Fibroblast of skin of abdomen (primary cell): Measurements from ENCODE around the gene IL1R2.

Source experiments
- DNase-seq: peaks from one replicate; pipeline ENCODE4 v3.0.0-alpha.2; 2013

IL1R2 gene

DNA sequence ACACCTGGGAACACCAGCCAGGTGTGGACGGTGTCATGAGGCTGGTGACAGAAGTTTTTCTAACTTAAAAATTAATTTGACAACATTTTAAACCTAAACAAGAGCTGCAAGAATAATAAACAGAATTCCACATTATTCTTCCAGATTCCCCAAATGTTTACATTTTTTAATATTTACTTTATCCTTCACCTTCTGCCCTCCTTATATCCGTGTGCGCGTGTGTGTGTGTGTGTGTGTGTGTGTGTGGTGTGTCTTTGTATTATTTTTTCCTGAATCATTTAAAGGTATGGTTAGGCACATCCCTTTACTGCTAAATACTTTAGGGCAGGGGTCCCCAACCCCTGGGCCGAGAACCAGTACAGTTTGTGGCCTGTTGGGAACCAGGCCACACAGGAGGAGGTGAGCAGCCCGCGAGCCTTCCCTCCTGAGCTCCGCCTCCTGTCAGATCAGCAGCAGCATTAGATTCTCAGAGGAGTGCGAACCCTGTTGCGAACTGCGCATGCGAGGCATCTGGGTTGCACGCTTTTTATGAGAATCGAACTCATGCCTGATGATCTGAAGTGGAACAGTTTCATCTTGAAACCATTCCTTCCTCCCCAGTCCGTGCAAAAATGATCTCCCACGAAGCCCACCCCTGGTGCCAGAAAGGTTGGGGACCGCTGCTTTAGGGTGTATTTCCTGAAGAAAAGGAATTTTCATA, 16.4 kb upstream of the IL1R2 start:
- DNase-seq, result no peak

DNA sequence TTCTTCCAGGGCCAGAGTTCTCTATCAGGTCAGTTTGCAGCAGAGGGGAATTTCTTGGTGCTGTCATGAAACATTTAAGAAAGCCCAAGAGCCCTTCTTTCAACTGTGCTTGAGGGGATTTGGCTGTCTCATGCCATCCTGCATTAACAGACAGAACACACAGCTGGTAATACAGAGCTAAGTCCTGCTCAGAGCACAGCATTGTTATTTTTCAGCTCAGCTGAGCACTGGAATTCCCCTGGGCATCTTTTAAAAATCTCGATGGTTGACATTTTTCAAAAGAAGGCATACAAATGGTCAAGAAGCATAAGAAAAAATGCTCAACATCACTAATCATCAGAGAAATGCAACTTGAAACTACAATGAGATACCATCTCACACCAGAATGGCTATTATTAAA, 14.9 kb upstream of the IL1R2 start:
- DNase-seq, result no peak

DNA sequence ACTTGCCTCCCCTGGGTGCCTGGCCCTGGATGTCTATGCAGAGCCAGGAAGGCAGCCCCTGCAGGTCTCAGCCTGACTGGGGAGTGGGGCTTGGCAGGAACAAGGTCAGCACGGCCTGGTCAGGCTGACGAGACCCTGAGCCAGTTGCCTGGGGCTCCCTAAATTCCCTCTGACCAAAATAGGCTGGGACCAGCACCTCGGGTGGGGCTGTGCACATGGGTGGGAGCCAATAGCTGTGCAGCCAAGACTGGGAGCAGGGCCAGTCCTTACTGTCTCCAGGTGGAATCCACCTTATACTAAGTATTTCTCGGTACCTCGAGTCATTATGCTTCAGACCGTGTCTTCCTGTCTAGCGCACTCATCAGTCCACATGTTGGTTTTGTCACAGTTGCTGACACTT, 11.4 kb upstream of the IL1R2 start:
- no peak for DNase-seq

GRCh38 chr2:101981066-101981465, 10.7 kb upstream of the IL1R2 start:
- DNase-seq, result no peak

DNA sequence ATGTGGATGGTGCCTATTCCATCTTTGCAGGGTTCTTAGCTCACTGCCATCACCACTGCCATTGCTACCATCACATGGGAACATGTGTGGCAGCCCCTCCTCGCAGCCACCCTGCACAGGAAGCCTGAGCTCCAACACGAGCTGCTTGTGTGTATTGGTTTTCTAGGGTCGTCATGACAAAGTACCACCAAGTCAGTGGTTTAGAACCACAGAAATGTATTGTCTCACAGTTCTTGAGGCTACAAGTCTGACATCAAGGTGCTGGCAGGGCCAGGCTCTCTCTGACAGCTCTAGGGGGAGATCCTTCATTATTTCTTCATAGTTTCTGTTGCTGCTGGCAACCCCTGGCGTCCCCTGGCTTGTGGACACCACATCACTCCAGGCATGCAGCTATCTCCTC, 10.3 kb upstream of the IL1R2 start:
- no peak for DNase-seq

- DNase-seq, result no peak
Measured at GRCh38 chr2:101982495-101983029, 9.2 kb upstream of the IL1R2 start.

GRCh38 chr2:101983486-101983885, 8.3 kb upstream of the IL1R2 start:
- peak; percentile 27 for DNase-seq

- no peak for DNase-seq
Measured at GRCh38 chr2:101983928-101984327, 7.8 kb upstream of the IL1R2 start.

GRCh38 chr2:101984656-101985055, 7.1 kb upstream of the IL1R2 start:
- DNase-seq, result no peak

DNA sequence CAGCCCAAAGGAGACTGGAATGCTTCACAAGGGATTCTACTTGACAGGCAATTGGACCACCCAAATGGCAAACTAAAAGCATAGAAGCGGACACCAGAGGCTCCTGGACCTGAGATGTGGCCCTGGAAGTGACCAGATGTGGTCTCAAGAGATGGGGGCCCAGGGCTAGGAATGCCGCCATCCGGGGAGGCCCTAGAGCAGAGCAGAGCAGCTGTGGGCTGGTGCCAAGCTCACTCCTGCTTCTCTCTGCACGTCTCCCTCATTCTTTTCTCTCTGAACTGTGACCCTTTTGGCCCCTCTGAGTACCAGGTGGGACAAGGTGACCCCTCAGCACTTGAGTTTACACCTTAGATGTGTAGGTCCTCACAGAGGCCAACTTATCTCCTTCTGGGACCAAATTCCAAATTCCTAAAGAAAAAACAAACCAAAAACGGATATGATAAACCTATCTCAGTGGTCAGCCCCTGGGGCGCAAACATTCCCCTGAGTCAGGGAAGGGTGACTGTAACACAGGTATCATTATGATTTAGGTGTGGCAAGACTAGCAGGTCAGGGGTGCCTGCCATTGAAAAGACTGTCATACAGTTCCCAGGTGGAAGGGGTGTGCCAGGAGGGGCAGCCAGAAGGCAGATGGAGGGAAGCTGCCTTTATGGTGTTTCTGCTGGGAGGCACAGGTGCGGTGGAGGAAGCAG, 6.5 kb upstream of the IL1R2 start:
- DNase-seq, result no peak

DNA sequence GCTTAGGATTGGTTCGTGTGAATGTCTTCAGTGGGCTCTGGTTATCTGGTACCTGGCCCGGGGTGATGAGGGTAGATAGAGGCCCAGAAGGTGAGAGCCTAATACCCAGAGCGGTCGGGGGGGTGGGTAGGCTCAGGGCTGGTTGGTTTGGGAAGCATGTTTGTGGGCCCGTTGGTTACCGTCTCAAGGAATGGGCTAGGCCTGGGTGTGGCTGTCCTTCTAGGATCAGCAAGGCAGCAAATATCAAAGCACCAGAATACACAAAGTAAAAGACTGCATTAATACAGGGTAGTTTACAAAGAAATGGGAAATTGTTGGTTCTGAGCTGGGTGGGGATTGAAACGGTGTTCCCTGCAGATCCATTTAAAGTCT, 6.0 kb upstream of the IL1R2 start:
- DNase-seq, result no peak

GRCh38 chr2:101986376-101986775, 5.4 kb upstream of the IL1R2 start:
- no peak for DNase-seq

GRCh38 chr2:101986804-101987740, 4.7 kb upstream of the IL1R2 start:
- no peak for DNase-seq

DNA sequence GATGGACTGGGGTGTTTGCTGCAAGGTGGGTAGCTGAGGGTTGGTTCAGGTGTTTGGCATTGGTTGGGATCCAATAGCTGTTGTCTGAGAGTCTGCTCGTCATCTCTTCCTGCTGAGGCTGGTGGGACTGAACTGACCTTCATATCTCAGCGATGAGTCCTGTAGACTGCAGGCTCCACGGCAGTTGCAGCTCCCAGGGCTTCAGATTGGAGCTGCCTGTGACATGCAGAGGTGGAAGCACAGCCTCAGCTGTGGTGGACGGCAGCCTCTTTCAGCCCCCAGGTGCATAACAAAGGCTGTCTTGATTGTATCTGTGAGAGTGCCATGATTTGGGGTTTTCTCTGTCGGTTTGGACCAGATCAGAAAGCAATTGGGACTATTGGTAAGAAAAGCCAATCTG, 3.9 kb upstream of the IL1R2 start:
- DNase-seq, result no peak

- DNase-seq, result no peak
Measured at GRCh38 chr2:101988541-101988940, 3.2 kb upstream of the IL1R2 start.

DNA sequence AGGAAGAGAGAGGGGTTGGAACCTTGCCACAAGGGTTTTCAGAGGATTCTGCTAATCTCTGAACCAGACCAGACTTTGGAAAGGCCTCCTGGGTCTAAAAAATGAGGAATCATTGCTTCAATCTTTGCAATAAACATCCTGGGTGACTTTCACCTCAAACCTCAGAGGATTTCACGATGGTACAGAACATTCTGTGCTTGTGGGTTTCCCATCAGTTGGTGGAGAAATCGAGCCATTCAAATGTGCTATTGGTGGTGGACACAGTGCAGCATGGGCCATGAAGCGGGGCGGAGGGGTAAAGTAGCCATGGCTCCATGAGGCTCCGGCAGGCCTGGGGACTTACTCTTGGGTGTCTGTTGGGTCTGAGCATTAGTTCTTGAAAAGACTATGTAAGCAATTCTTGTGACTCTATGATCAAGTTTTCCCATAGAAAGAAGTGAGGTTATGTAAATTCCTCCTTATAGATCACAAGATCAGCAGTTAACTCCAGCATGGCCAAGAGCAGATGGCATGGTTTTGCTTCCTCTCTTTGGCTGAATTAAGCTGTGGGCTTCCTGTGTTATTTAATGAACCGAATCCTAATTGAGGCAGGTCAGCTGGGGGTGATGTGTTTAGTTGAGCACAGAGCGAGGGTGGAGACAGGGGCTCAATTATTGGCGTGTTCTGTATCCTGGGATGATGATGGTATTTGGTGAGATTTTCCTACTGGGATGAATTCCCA, 1.9 kb upstream of the IL1R2 start:
- no peak for DNase-seq

DNA sequence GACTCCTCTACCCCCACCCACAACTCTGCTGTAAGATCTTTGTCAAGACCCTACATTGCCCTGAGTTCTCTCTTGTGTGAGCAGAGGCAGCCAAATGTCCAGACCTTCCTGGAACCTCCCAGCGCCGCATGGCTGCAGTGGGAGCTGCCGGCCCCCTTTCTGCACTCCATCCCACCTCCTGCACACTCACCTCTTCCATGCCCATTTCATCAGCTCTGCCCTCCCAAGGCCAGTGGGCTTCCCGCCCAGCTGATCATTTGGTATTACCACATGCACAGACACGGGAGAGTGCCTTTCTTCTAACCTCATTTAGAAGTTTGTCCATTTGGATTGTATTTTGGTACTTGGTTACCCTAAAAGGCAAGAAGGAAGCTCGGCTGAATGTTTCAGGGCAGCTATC, 2.0 kb downstream of the IL1R2 start:
- DNase-seq, result no peak

- DNase-seq, result no peak
Measured at GRCh38 chr2:101995019-101995418, 3.3 kb downstream of the IL1R2 start.

DNA sequence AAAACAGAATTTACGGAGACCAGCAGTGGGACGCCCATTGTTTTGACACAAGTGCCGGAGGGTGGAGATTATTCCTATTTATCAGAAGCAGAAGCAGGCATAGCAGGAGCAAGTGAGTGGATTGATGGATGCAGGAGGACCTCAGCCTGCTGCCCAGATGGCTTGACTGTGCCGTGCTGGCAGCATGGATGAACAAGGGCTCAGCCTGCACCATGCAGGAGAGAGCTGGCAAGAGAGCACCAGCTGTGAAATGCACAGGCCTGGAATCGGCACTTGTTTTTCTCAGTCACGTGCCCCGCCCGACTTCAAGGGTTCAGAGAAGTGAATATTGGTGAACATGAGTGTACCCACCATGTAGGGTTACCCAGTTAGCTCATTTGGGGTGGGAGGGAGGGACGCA, 4.0 kb downstream of the IL1R2 start:
- no peak for DNase-seq

GRCh38 chr2:101998556-101998895, 6.8 kb downstream of the IL1R2 start:
- DNase-seq, result no peak

- no peak for DNase-seq
Measured at GRCh38 chr2:101998896-101999789, 7.4 kb downstream of the IL1R2 start.

DNA sequence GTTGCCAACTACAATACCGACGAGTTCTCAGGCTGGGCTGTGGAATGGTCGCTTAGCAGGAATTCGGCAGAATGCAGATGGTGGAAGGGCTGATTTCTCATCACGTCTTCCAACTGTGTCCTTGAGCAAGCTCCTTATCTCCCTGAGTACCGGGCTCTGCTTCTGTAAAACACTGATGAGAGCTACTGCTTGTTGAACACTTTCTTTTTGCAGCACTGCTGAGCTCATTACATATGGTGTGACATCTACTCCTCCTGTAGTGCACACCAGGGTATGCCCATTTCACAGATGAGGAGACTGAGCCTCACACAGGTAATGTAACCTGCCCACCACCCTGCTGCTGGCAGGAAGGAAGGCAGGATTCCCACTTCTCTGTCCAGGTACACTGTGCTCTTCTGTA, 8.3 kb downstream of the IL1R2 start:
- no peak for DNase-seq
